ENCODE measurements around the gene TRAK2. TPM values are rescaled to one million over a fixed set of nuclear protein-coding genes. Genes with fewer than 3 reads are reported as not detected.

The TRAK2 gene
- total and polyA plus RNA-seq, 9 of the 15 experiments (the other 6 are each of a cell fraction or from before 2014, with no cell fraction given), result 3.4 to 10.4 (median 7.3) TPM

- no peaks in the 10 kb centered on the region; a peak in 1 of 5 replicates for H3K4me1 ChIP-seq (replicated peaks in 1 of 2; ENCODE audit: control insufficient read depth in 2 of 2, insufficient read depth in 2 of 2, low read length in 2 of 2)
- H3K9ac ChIP-seq (ENCODE audit: insufficient read depth in 1 of 2, low read depth in 2 of 2, low read length in 2 of 2), result no peak overlapping the region
- ChIA-PET CTCF (ENCODE audit: low intra/inter-chr PET ratio) (interaction anchor here (0.6 kb wide), 1 partner anchor 412 kb away, joined by 3 read pairs; no protein-coding TSS in a partner anchor), POLR2A (interaction anchor here (1.5 kb wide), 1 partner anchor 16 kb away, joined by 4 read pairs; the partner anchor contains the start of gene STRADB)
- H4K20me1 ChIP-seq (replicated peaks; ENCODE audit: control insufficient read depth, insufficient read depth, low read length), result no peaks in the 10 kb centered on the region
- in situ Hi-C loops (cut with MboI), result no loop called here
- no peak for FAIRE-seq
- no peaks in the 10 kb centered on the region for H3K79me2 ChIP-seq (ENCODE audit: control insufficient read depth, insufficient read depth, low read length)
- TF ChIP-seq ZNF311 (CRISPR knock-in tag; IDR thresholded peaks at IDR 0.05), result no peak
- TF ChIP-seq ZNF184 (CRISPR knock-in tag; IDR thresholded peaks at IDR 0.05), result no peak
- TF ChIP-seq TCFL5 (CRISPR knock-in tag; conservative IDR thresholded peaks at IDR 0.05), result no peak
- TF ChIP-seq SRSF1 (IDR thresholded peaks at IDR 0.05; ENCODE audit: low read depth, low read length), result no peak
- TF ChIP-seq, protein P1, sequence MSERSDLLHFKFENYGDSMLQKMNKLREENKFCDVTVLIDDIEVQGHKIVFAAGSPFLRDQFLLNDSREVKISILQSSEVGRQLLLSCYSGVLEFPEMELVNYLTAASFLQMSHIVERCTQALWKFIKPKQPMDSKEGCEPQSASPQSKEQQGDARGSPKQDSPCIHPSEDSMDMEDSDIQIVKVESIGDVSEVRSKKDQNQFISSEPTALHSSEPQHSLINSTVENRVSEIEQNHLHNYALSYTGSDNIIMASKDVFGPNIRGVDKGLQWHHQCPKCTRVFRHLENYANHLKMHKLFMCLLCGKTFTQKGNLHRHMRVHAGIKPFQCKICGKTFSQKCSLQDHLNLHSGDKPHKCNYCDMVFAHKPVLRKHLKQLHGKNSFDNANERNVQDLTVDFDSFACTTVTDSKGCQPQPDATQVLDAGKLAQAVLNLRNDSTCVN (CRISPR knock-in tag; IDR thresholded peaks at IDR 0.05), result no peak
- TF ChIP-seq TGIF2 (CRISPR knock-in tag; IDR thresholded peaks at IDR 0.05), result no peak
- TF ChIP-seq NCOA6 (IDR thresholded peaks at IDR 0.05), result no peak
- no peak for TF ChIP-seq TCF3 (CRISPR knock-in tag; IDR thresholded peaks at IDR 0.05)
- TF ChIP-seq ZNF232 (CRISPR knock-in tag; IDR thresholded peaks at IDR 0.05), result no peak
- no peak for ATAC-seq
- no peaks in the 10 kb centered on the region for H3K9me1 ChIP-seq (ENCODE audit: control insufficient read depth, insufficient read depth, low read length)
- H3K9me3 ChIP-seq (replicated peaks; ENCODE audit: control insufficient read depth, insufficient read depth, low read depth, low read length), result no peaks in the 10 kb centered on the region
- no peak for DNase-seq (ENCODE audit: extremely low read depth in 1 of 4, low spot score in 3 of 4)
- no peak overlapping the region for H2AFZ ChIP-seq (ENCODE audit: low read depth, low read length)
- 0 out of 3 replicates have a peak, but pooled peaks cover 3% of the 10 kb centered on the region for H3K36me3 ChIP-seq (ENCODE audit: control insufficient read depth, insufficient read depth, low read length)
- no peak overlapping the region for H3K4me3 ChIP-seq
- H3K27ac ChIP-seq (ENCODE audit: extremely low read depth, low read depth, low read length), result no peak overlapping the region
- no TSS peak for BruUV-seq (replicated peaks)
- intact Hi-C loops (cut with micrococcal nuclease), result no loop called here
- no peaks in the 10 kb centered on the region for H3K27me3 ChIP-seq (ENCODE audit: control insufficient read depth in 2 of 2, insufficient read depth in 2 of 2, low read length in 2 of 2)
- no peak overlapping the region for H3K4me2 ChIP-seq (ENCODE audit: insufficient read depth, low read length)
Observed at GRCh38 chr2:201467666-201468065, 16.4 kb upstream of the TRAK2 start.

All from K562 (cell line).